Mesothelial cell of epicardium (in vitro differentiated cells): Measurements from ENCODE around the gene SCNN1G. TPM values are rescaled to one million over a fixed set of nuclear protein-coding genes. Genes with fewer than 3 reads are reported as not detected.

Experiments
- DNase-seq, 2 experiments: peaks; one replicate each; pipeline ENCODE4 v3.0.0; 2021; ENCODE audit warnings: low spot score in 2 of 2; ENCODE audit not compliant: unreplicated experiment in 2 of 2
- H3K27ac Mint-ChIP-seq: 2 replicates; pipeline ENCODE4 v1.8.0; 2021; ENCODE audit warnings: mixed read lengths
- H3K27me3 Mint-ChIP-seq: 2 replicates; pipeline ENCODE4 v1.8.0; 2021; ENCODE audit warnings: low read depth, mixed read lengths
- H3K36me3 Mint-ChIP-seq: 2 replicates; pipeline ENCODE4 v1.8.0; 2021; ENCODE audit warnings: mixed read lengths
- H3K4me1 Mint-ChIP-seq: 2 replicates; pipeline ENCODE4 v1.8.0; 2021; ENCODE audit warnings: mixed read lengths
- H3K4me3 Mint-ChIP-seq: 2 replicates; pipeline ENCODE4 v1.8.0; 2021; ENCODE audit warnings: mild to moderate bottlenecking, moderate library complexity, mixed read lengths
- H3K9me3 Mint-ChIP-seq: 2 replicates; pipeline ENCODE4 v1.8.0; 2021; ENCODE audit warnings: mixed read lengths
- total RNA-seq: library from RNA; stranded (reverse); gene quantifications from 3 replicates; pipeline ENCODE4 v1.2.1, GENCODE V29; 2021
- TF ChIP-seq, protein P1 (sequence below): fragments of 200-600 bp; sonication (generic); IDR thresholded peaks from one replicate; pipeline ENCODE4 v1.5.0; 2021; ENCODE audit warnings: antibody characterized with exemption; ENCODE audit not compliant: unreplicated experiment

SCNN1G gene
- total RNA-seq, 1 donor from 2014 or later = not detected

DNA sequence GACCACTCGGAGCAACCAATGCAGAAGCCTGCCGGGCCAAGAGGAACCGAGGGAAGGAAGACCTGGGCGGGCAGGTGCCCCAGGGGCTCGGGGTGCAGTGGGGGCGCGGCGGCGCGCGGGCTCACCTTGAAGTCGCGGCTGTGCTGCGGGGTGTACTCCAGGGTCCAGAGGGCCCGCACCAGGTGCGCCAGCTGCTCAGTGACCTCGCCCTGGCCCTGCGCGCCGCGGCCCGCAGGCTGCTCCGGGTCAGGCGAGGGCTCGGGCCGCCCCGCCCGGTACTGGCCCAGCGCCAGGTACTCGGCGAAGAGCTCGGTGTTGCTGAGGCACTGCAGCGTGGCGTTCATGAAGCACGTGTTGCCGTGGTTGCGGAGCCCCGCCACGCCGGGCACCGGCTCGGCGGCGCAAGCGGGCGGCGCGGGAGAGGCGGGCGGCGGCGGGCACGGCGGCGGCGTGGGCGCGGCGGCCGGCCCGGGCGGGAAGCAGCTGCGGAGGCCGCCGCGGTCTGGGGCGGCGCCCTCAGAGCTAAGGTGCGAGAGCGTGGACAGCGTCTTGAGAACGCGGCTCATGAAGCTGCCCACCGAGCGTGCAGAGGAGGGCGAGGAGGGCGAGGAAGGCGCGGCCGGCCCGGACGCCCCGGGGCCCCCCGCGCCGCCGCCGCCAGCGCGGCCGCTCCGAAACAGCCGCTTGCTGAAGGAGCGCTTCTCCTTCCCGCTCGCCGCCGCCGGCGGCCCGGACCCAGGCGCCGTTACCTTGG, 33.9 kb upstream of the SCNN1G start:
- Mint-ChIP-seq H3K27ac (peak overlapping the region; percentile 82), H3K27me3 (peaks cover 6% of the 10 kb centered on the region), H3K4me3 (peak overlapping the region; percentile 87), H3K36me3 (no peaks in the 10 kb centered on the region), H3K9me3 (no peaks in the 10 kb centered on the region), H3K4me1 (peaks cover 28% of the 10 kb centered on the region)
- peak; percentile 33 to 64 for DNase-seq
- TF ChIP-seq, protein P1, sequence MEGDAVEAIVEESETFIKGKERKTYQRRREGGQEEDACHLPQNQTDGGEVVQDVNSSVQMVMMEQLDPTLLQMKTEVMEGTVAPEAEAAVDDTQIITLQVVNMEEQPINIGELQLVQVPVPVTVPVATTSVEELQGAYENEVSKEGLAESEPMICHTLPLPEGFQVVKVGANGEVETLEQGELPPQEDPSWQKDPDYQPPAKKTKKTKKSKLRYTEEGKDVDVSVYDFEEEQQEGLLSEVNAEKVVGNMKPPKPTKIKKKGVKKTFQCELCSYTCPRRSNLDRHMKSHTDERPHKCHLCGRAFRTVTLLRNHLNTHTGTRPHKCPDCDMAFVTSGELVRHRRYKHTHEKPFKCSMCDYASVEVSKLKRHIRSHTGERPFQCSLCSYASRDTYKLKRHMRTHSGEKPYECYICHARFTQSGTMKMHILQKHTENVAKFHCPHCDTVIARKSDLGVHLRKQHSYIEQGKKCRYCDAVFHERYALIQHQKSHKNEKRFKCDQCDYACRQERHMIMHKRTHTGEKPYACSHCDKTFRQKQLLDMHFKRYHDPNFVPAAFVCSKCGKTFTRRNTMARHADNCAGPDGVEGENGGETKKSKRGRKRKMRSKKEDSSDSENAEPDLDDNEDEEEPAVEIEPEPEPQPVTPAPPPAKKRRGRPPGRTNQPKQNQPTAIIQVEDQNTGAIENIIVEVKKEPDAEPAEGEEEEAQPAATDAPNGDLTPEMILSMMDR = no peak

DNA sequence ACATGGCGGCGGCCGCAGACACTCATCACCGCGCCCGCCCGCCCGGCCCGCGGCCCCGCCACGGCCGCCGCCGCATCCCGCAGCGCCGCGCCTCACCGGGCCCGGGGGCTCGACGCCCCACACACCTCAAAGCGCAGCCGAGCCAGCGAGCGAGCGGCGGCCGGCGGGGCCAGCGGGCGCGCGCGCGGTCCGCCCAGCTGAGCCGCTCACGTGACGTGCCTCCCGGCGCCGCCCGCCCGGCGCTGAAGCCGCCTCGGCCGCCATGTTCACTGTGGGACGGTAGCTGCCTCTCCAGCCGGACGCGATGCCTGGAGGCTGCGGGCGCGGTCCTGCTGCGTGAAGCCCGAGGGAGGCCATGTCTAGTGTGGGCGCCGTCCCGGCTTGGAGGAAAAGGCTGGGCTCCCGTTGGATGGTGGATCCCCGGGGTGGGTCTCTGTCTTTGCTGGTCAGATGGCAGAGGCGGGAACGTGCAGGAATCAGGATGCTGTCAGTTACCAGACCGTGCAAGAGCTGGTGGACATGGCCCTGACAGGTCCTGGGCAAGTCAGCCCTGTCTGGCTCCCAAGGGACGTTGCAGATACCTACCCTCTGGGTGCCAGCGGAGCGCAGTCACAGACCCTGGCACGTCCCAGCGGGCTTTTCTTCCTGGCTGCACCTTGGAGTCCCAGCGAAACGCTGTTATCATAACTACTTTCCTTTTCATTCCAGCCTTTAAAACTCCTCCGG, 33.1 kb upstream of the SCNN1G start, which contains the start of gene USP31:
Gene USP31 (minus strand): TSS at position 186 of the 726 bp plus-strand sequence. CDS start 182 bp downstream, at position 4.
- Mint-ChIP-seq H3K27ac (peak within 1 kb of the TSS; percentile 82), H3K36me3 (no peaks in the 10 kb centered on the region), H3K27me3 (peaks cover 6% of the 10 kb centered on the region), H3K9me3 (no peaks in the 10 kb centered on the region), H3K4me3 (peak within 1 kb of the TSS; percentile 87), H3K4me1 (peaks cover 26% of the 10 kb centered on the region)
- peak; percentile 89 to 93 for DNase-seq
- TF ChIP-seq, protein P1 = no peak

DNA sequence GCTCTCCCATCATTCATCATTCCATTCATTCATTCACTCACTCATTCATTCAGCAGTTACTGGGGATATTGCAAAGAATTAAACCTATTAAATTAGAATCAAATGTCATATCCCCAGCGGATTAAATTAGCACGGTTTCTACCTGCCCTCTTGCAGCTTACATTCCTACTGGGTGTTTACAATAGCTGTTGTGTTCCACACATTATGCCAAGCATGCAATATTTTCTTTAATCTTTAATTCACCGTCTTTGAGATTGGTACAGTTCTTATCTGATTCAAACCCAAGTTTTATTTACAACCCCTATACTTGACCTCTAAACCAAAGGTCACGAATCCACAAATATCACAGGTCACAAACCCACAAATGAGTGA, 32.6 kb upstream of the SCNN1G start:
- Mint-ChIP-seq H3K27ac (no peak overlapping the region), H3K4me1 (peaks cover 23% of the 10 kb centered on the region), H3K9me3 (no peaks in the 10 kb centered on the region), H3K27me3 (peaks cover 7% of the 10 kb centered on the region), H3K4me3 (peak overlapping the region; percentile 78), H3K36me3 (no peaks in the 10 kb centered on the region)
- no peak for DNase-seq
- TF ChIP-seq, protein P1 = no peak

DNA sequence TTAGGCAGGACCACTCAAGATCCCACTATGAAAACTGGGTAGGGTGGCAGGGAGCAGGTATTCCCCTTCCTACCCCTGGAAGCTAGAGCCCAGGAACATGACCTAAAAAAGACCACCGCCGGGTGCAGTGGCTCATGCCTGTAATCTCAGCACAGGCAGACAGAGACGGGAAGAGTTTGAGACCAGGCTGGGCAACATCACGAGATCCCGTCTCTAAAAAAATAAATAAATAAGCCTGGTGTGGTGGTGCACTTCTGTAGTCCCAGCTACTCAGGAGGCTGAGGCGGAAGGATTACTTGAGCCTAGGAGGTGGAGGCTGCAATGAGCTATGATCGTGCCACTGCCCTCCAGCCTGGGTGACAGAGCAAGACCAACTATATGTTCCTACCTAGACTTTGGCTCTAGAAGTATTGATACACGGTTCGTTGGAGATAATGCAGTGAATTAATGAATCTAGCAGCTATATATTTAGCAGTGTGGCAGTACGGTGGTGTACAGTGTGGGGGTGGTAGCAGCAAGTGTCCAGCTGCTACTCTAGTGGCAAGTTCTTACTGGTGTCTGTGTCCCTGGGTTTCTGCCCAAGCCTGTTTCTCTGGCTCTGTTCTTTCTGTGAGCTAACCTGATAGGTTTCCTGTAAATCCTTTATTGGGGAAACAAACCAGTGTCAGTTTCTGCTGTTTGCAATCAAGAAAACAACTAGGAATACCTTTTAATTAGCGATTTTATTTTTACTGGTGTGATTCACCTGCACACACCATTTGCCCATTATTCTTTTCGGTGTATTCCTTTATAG, 30.0 kb upstream of the SCNN1G start:
- Mint-ChIP-seq H3K4me1 (peaks cover 4% of the 10 kb centered on the region), H3K4me3 (no peak overlapping the region), H3K27me3 (peaks cover 24% of the 10 kb centered on the region), H3K9me3 (no peaks in the 10 kb centered on the region), H3K36me3 (no peaks in the 10 kb centered on the region), H3K27ac (no peak overlapping the region)
- TF ChIP-seq, protein P1 = no peak
- DNase-seq = no peak

DNA sequence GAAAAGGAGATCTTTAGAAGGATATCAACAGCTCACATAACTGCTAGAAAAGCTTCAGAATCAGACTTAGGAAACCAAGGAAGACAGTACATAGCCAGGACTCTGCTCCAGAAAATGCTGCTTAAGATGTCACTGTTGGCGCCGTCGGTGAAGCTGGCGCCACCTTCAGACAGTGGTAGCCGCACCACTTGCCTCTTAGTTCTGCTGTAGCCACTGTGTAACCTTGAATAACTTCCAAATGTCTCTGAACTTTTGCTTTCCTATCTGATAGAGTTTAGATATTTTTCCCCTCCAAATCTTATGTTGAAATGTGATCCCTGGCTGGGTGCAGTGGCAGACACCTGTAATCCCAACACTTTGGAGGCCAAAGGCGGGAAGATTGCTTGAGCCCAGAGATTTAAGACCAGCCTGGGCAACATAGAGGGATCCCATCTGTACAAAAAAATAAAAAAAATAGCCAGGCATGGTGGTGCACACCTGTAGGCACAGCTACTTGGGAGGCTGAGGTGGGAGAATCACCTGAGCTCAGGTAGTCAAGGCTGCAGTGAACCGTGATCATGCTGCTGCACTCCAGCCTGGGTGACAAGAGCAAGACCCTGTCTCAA, 27.0 kb upstream of the SCNN1G start:
- H3K36me3 Mint-ChIP-seq = no peaks in the 10 kb centered on the region
- H3K4me1 Mint-ChIP-seq = no peaks in the 10 kb centered on the region
- H3K27ac Mint-ChIP-seq = no peak overlapping the region
- no peak overlapping the region for H3K4me3 Mint-ChIP-seq
- H3K27me3 Mint-ChIP-seq = peaks cover 24% of the 10 kb centered on the region
- H3K9me3 Mint-ChIP-seq = no peaks in the 10 kb centered on the region
- TF ChIP-seq, protein P1 = no peak
- DNase-seq = no peak
